HepG2 (cell line): ENCODE data around the gene OSR1. TPM values are rescaled to one million over a fixed set of nuclear protein-coding genes. Genes with fewer than 3 reads are reported as not detected.

Experiments used
- ATAC-seq: fragments of 200-7000 bp; cut with Tn5 transposase; 3 replicates; pipeline ENCODE4 v1.9.1; 2020; ENCODE audit warnings: mild to moderate bottlenecking, moderate library complexity
- BruUV-seq: library from RNA; stranded (reverse); fragments of 400-500 nt; replicated peaks from 2 replicates; lab custom pipeline; 2021; lab: Mats Ljungman, UMichigan
- CTCF ChIA-PET: fragments of 300-600 bp; formaldehyde crosslinking; extraction: SDS; loops from one replicate; lab custom pipeline; 2021; ENCODE audit warnings: low total read pairs, inconsistent platforms, low intra/inter-chr PET ratio; lab: Yijun Ruan, JAX
- POLR2A ChIA-PET: fragments of 350-600 bp; sonication (Branson Sonifier 250); formaldehyde crosslinking; loops from one replicate; lab custom pipeline; 2020; ENCODE audit warnings: antibody characterized with exemption, inconsistent platforms; lab: Yijun Ruan, JAX
- DNase-seq: peaks from one replicate; pipeline ENCODE4 v3.0.0-alpha.2; 2015; ENCODE audit warnings: low spot score
- FAIRE-seq: peaks from 3 replicates; lab custom pipeline; 2011; peaks lifted over from hg19 to GRCh38; lab: Jason Lieb, UNC
- H2AFZ ChIP-seq: one replicate; pipeline ENCODE4 v1.6.1; 2011; ENCODE audit warnings: low read length, inconsistent platforms
- H3K27ac ChIP-seq: fragments of 300-600 bp; 3 replicates; pipeline ENCODE4 v1.8.0; 2011; ENCODE audit warnings: mixed run types, mild to moderate bottlenecking, mixed read lengths, low read length, inconsistent platforms; ENCODE audit not compliant: insufficient read depth; ENCODE audit errors: extremely low read length
- H3K27me3 ChIP-seq, 2 experiments: fragments of 200-600 bp in 1 of 2; 2 replicates in 1 of 2; 3 replicates in 1 of 2; pipeline versions ENCODE4 v1.6.0 to v1.8.0; 2011; ENCODE audit warnings: low read length in 2 of 2, mild to moderate bottlenecking in 2 of 2, moderate library complexity in 2 of 2, inconsistent platforms in 1 of 2; ENCODE audit not compliant: insufficient read depth in 2 of 2, control insufficient read depth in 1 of 2
- H3K36me3 ChIP-seq, 2 experiments: fragments of 200-600 bp in 1 of 2; replicated peaks in 1 of 2; 2 replicates in 1 of 2; 3 replicates in 1 of 2; pipeline versions ENCODE4 v1.5.1 to v1.8.0; 2011; ENCODE audit warnings: low read length in 2 of 2, inconsistent platforms in 1 of 2; ENCODE audit not compliant: insufficient read depth in 2 of 2, control insufficient read depth in 1 of 2
- H3K4me1 ChIP-seq: 2 replicates; pipeline ENCODE4 v1.5.1; 2012; ENCODE audit warnings: low read length, inconsistent platforms; ENCODE audit not compliant: insufficient read depth
- H3K4me2 ChIP-seq: 2 replicates; pipeline ENCODE4 v1.6.0; 2011; ENCODE audit warnings: low read depth, low read length, inconsistent platforms
- H3K4me3 ChIP-seq, 3 experiments: fragments of 200-600 bp in 1 of 3; sonication (generic), shearing (Covaris generic) in 1 of 3; replicated peaks in 1 of 3; 2 replicates each; pipeline ENCODE4 v1.5.1; 2011 to 2016; ENCODE audit warnings: low read length in 3 of 3, inconsistent platforms in 2 of 3, low read depth in 2 of 3, mild to moderate bottlenecking in 2 of 3, control low read depth in 1 of 3, mixed read lengths in 1 of 3; ENCODE audit not compliant: insufficient read depth in 1 of 3
- H3K79me2 ChIP-seq: one replicate; pipeline ENCODE4 v1.6.1; 2011; ENCODE audit warnings: low read length, inconsistent platforms; ENCODE audit not compliant: insufficient read depth
- H3K9ac ChIP-seq: 2 replicates; pipeline ENCODE4 v1.6.0; 2011; ENCODE audit warnings: mild to moderate bottlenecking, low read depth, low read length, inconsistent platforms; ENCODE audit not compliant: insufficient read depth
- H3K9me3 ChIP-seq: 2 replicates; pipeline ENCODE4 v1.5.1; 2012; ENCODE audit warnings: mild to moderate bottlenecking, low read length
- H4K20me1 ChIP-seq: 2 replicates; pipeline ENCODE4 v1.6.0; 2011; ENCODE audit warnings: inconsistent platforms, mild to moderate bottlenecking, low read length, moderate library complexity; ENCODE audit not compliant: insufficient read depth
- FUBP1 ChIP-seq: sonication (generic); formaldehyde crosslinking; IDR thresholded peaks from 2 replicates; pipeline ENCODE4 v1.5.1; 2020; ENCODE audit warnings: missing genetic modification reagents, mild to moderate bottlenecking, borderline replicate concordance
- KDM1A ChIP-seq: IDR thresholded peaks from 2 replicates; pipeline ENCODE4 v1.6.1; 2016; ENCODE audit warnings: missing compliant biosample characterization
- KLF15 ChIP-seq: sonication (generic); formaldehyde crosslinking; IDR thresholded peaks from 2 replicates; pipeline ENCODE4 v1.8.1; 2023; ENCODE audit warnings: borderline replicate concordance, mild to moderate bottlenecking, inconsistent platforms, missing genetic modification reagents, mixed read lengths
- POGZ ChIP-seq: sonication (generic); formaldehyde crosslinking; IDR thresholded peaks from 2 replicates; pipeline ENCODE4 v1.4.0; 2020; ENCODE audit warnings: mild to moderate bottlenecking, missing genetic modification reagents
- TEAD3 ChIP-seq: optimal IDR thresholded peaks from 2 replicates; pipeline ENCODE3; 2016; ENCODE audit warnings: borderline replicate concordance
- THYN1 ChIP-seq: sonication (generic); formaldehyde crosslinking; IDR thresholded peaks from 2 replicates; pipeline ENCODE4 v1.8.1; 2023; ENCODE audit warnings: low read depth, mild to moderate bottlenecking, moderate library complexity, missing genetic modification reagents, borderline replicate concordance
- ZC3H13 ChIP-seq: sonication (generic); formaldehyde crosslinking; IDR thresholded peaks from 2 replicates; pipeline ENCODE4 v1.8.1; 2023; ENCODE audit warnings: mild to moderate bottlenecking, missing genetic modification reagents, moderate library complexity
- ZMYM2 ChIP-seq: sonication (generic); formaldehyde crosslinking; IDR thresholded peaks from 2 replicates; pipeline ENCODE4 v1.8.0; 2022; ENCODE audit warnings: mild to moderate bottlenecking, missing genetic modification reagents
- ZNF251 ChIP-seq: sonication (generic); formaldehyde crosslinking; IDR thresholded peaks from 2 replicates; pipeline ENCODE4 v1.9.0; 2021; ENCODE audit warnings: mild to moderate bottlenecking, missing genetic modification reagents
- ZNF383 ChIP-seq: sonication (generic); formaldehyde crosslinking; IDR thresholded peaks from 2 replicates; pipeline ENCODE4 v1.4.0; 2020; ENCODE audit warnings: missing genetic modification reagents, mild to moderate bottlenecking, borderline replicate concordance
- ZNF678 ChIP-seq: sonication (generic); formaldehyde crosslinking; IDR thresholded peaks from 2 replicates; pipeline ENCODE4 v1.4.0; 2020; ENCODE audit warnings: mild to moderate bottlenecking, missing genetic modification reagents
- ZSCAN31 ChIP-seq: sonication (generic); formaldehyde crosslinking; IDR thresholded peaks from 2 replicates; pipeline ENCODE4 v1.5.0; 2020; ENCODE audit warnings: low read depth, mild to moderate bottlenecking, missing genetic modification reagents
- WGBS: methylation state at CpG from one replicate; pipeline ENCODE4 v1.1.6; 2017; ENCODE audit warnings: low lambda C conversion rate; 5-methylcytosine and 5-hydroxymethylcytosine counted together
- in situ Hi-C: cut with HindIII; loops from 2 replicates; pipeline ENCODE4 v1.10.0; 2017; ENCODE audit warnings: low pct_unique_long_range_greater_than_20kb; ENCODE audit not compliant: extremely low pct_ligation_motif_present
- intact Hi-C: fragments of 100-400 bp; cut with micrococcal nuclease; formaldehyde crosslinking; loops from one replicate; pipeline ENCODE4 v1.10.0; 2022; ENCODE audit not compliant: unreplicated experiment
- polyA plus RNA-seq, 8 experiments: library from polyadenylated mRNA; depleted of rRNA in 3 of 8; stranded (reverse) in 7 of 8; unstranded in 1 of 8; fragments of >200 nt; fragmentation: Illumina TruSeq in 4 of 8; extraction: Trizol in 4 of 8; gene quantifications; 2 replicates each; pipeline versions ENCODE4 v1.2.1 to v1.2.3, GENCODE V29; 2011 to 2016; ENCODE audit warnings: low read depth in 4 of 8, missing spikeins in 1 of 8, mixed read lengths in 1 of 8; ENCODE audit not compliant: insufficient read depth in 1 of 8
- total RNA-seq, 5 experiments: library from RNA; depleted of rRNA; stranded (reverse); fragments of >200 nt; fragmentation: Illumina TruSeq; extraction: Trizol; gene quantifications; 2 replicates each; pipeline ENCODE4 v1.2.3, GENCODE V29; 2016; ENCODE audit warnings: low read depth in 1 of 5
- TF ChIP-seq, protein P1 (sequence below): sonication (generic); formaldehyde crosslinking; IDR thresholded peaks from 2 replicates; pipeline ENCODE4 v1.8.0; 2022; ENCODE audit warnings: low read depth, missing genetic modification reagents
- TF ChIP-seq, protein P2 (sequence below): sonication (generic); formaldehyde crosslinking; IDR thresholded peaks from 2 replicates; pipeline ENCODE4 v1.5.0; 2020; ENCODE audit warnings: missing genetic modification reagents
- TF ChIP-seq, protein P3 (sequence below): sonication (generic); formaldehyde crosslinking; IDR thresholded peaks from 2 replicates; pipeline ENCODE4 v1.8.0; 2022; ENCODE audit warnings: missing genetic modification reagents, mild to moderate bottlenecking, inconsistent platforms, borderline replicate concordance
- TF ChIP-seq, protein P4 (sequence below): sonication (generic); formaldehyde crosslinking; IDR thresholded peaks from 2 replicates; pipeline ENCODE4 v1.4.0; 2020; ENCODE audit warnings: mild to moderate bottlenecking, missing genetic modification reagents

Gene OSR1
- total and polyA plus RNA-seq, 2 of the 13 experiments (the other 11 are each of a cell fraction or from before 2014, with no cell fraction given) = 0.63 to 1.1 TPM

DNA sequence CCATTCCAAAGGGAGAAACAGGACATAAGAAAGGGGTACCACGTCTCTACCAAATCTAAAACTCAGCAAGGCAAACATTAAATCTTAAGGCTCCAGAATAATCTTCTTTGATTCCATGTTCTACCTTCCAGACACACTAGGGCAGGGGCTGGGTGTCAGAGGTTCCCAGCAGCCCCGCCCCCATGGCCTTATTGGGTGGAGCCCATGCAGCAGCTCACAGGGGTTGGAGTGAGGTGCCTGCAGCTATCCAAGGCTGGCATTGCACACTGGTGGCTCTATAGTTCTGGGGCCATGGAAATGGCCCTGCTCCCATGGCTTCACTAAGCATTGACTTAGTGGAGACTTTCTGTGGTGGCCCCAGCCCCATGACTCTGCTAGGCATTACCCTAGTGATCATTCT lies 14.9 kb upstream of the OSR1 start:
- ATAC-seq (no peak), DNase-seq (no peak), FAIRE-seq (no peak)
- in situ Hi-C loops (no loop called here), intact Hi-C loops (no loop called here)
- no peak overlapping the region for H3K27ac ChIP-seq
- no peak overlapping the region for H2AFZ ChIP-seq
- ChIA-PET CTCF (no interaction called here), POLR2A (no interaction called here)
- no peaks in the 10 kb centered on the region for H3K79me2 ChIP-seq
- peaks cover 4% of the 10 kb centered on the region; the same call in 1 of the 2 replicates for H3K4me1 ChIP-seq
- H3K9me3 ChIP-seq = no peaks in the 10 kb centered on the region
- no peak overlapping the region for H3K9ac ChIP-seq
- H3K27me3 ChIP-seq = peaks cover 0 to 16% of the 10 kb centered on the region in 2 experiments; a peak in 2 of 5 replicates
- no peak overlapping the region for H3K4me2 ChIP-seq
- 12% methylated on average over 2 of the region's 2 CpGs for WGBS
- H4K20me1 ChIP-seq = no peaks in the 10 kb centered on the region
- BruUV-seq = no TSS peak
- no peaks in the 10 kb centered on the region for H3K36me3 ChIP-seq
- H3K4me3 ChIP-seq = no peak overlapping the region
- no peak for TF ChIP-seq KLF15 (CRISPR knock-in tag)
- TF ChIP-seq ZC3H13 = no peak
- TF ChIP-seq ZNF383 = no peak
- no peak for TF ChIP-seq KDM1A (CRISPR knock-in tag)
- no peak for TF ChIP-seq TEAD3 (CRISPR knock-in tag)
- TF ChIP-seq, protein P1, sequence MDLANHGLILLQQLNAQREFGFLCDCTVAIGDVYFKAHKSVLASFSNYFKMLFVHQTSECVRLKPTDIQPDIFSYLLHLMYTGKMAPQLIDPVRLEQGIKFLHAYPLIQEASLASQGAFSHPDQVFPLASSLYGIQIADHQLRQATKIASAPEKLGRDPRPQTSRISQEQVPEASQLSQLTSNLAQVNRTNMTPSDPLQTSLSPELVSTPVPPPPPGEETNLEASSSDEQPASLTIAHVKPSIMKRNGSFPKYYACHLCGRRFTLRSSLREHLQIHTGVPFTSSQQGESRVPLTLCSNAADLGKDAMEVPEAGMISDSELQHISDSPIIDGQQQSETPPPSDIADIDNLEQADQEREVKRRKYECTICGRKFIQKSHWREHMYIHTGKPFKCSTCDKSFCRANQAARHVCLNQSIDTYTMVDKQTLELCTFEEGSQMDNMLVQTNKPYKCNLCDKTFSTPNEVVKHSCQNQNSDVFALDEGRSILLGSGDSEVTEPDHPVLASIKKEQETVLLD = no peak
- no peak for TF ChIP-seq ZMYM2
- TF ChIP-seq, protein P2, sequence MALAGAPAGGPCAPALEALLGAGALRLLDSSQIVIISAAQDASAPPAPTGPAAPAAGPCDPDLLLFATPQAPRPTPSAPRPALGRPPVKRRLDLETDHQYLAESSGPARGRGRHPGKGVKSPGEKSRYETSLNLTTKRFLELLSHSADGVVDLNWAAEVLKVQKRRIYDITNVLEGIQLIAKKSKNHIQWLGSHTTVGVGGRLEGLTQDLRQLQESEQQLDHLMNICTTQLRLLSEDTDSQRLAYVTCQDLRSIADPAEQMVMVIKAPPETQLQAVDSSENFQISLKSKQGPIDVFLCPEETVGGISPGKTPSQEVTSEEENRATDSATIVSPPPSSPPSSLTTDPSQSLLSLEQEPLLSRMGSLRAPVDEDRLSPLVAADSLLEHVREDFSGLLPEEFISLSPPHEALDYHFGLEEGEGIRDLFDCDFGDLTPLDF = no peak
- TF ChIP-seq ZNF678 (CRISPR knock-in tag) = no peak
- TF ChIP-seq ZNF251 (CRISPR knock-in tag) = no peak
- TF ChIP-seq FUBP1 (CRISPR knock-in tag) = no peak
- TF ChIP-seq, protein P3, sequence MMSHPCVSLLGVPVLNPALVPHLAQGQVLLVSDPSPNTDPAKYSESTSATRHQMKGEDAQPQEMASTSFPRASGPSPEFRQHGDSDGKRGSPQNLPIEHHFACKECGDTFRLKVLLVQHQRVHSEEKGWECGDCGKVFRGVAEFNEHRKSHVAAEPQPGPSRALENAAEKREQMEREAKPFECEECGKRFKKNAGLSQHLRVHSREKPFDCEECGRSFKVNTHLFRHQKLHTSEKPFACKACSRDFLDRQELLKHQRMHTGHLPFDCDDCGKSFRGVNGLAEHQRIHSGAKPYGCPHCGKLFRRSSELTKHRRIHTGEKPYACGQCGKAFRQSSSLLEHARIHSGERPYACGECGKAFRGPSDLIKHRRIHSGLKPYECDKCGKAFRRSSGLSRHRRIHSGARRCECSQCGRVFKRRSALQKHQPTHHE (CRISPR knock-in tag) = no peak
- TF ChIP-seq, protein P4, sequence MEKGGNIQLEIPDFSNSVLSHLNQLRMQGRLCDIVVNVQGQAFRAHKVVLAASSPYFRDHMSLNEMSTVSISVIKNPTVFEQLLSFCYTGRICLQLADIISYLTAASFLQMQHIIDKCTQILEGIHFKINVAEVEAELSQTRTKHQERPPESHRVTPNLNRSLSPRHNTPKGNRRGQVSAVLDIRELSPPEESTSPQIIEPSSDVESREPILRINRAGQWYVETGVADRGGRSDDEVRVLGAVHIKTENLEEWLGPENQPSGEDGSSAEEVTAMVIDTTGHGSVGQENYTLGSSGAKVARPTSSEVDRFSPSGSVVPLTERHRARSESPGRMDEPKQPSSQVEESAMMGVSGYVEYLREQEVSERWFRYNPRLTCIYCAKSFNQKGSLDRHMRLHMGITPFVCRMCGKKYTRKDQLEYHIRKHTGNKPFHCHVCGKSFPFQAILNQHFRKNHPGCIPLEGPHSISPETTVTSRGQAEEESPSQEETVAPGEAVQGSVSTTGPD = no peak
- TF ChIP-seq POGZ = no peak
- TF ChIP-seq ZSCAN31 (CRISPR knock-in tag) = no peak
- TF ChIP-seq THYN1 (CRISPR knock-in tag) = no peak
